Testis (tissue), 3 donors: ENCODE results near the gene SCGB2B2. TPM values are rescaled to one million over a fixed set of nuclear protein-coding genes. Genes with fewer than 3 reads are reported as not detected.

ENCODE experiments used
- DNase-seq: peaks from one replicate; pipeline ENCODE4 v3.0.0-alpha.2; 2019
- H3K27ac ChIP-seq, 2 donors: fragments of 200-600 bp; sonication (generic); one replicate each; pipeline ENCODE4 v1.5.1; 2019
- H3K27me3 ChIP-seq: fragments of 200-600 bp; sonication (generic); one replicate; pipeline ENCODE4 v1.5.1; 2019
- H3K36me3 ChIP-seq: fragments of 200-600 bp; sonication (generic); one replicate; pipeline ENCODE4 v1.5.1; 2017; ENCODE audit warnings: low read depth; ENCODE audit errors: missing control alignments
- H3K4me1 ChIP-seq: fragments of 200-600 bp; sonication (generic); one replicate; pipeline ENCODE4 v1.5.1; 2019
- H3K4me3 ChIP-seq, 2 donors: fragments of 200-600 bp; sonication (generic); one replicate each; pipeline ENCODE4 v1.5.1; 2017 to 2019
- H3K9me3 ChIP-seq: fragments of 200-600 bp; sonication (generic); one replicate; pipeline ENCODE4 v1.5.1; 2017
- POLR2A ChIP-seq: fragments of 450-650 bp; IDR thresholded peaks from one replicate; pipeline ENCODE4 v1.6.1; 2017; ENCODE audit warnings: antibody characterized with exemption, mild to moderate bottlenecking, moderate library complexity
- WGBS, 2 donors: methylation state at CpG; one replicate each; pipeline ENCODE4 v1.1.5; 2018; 5-methylcytosine and 5-hydroxymethylcytosine counted together
- intact Hi-C: fragments of 100-400 bp; cut with DNase I; formaldehyde crosslinking; loops from one replicate; pipeline ENCODE4 v1.15.1; 2023; ENCODE audit warnings: low total_unique reads
- polyA plus RNA-seq: library from polyadenylated mRNA; stranded (reverse); fragments of 350-450 nt; fragmentation: Illumina TruSeq; extraction: RNeasy Lipid Tissue Mini Kit (QIAGEN cat#74804); gene quantifications from one replicate; pipeline ENCODE4 v1.2.3, GENCODE V29; 2014; ENCODE audit warnings: low read depth, low replicate concordance; ENCODE audit not compliant: insufficient read depth
- total RNA-seq, 2 donors: library from RNA; depleted of rRNA; stranded (reverse); fragments of >200 nt; gene quantifications; one replicate each; pipeline ENCODE4 v1.2.3, GENCODE V29; 2016
- TF ChIP-seq, protein P1 (sequence below), 3 experiments: fragments of 450-650 bp in 2 of 3; fragments of 200-600 bp in 1 of 3; sonication (generic) in 1 of 3; IDR thresholded peaks; one replicate each; pipeline ENCODE4 v1.5.1; 2016 to 2019; ENCODE audit warnings: antibody characterized with exemption in 3 of 3, mild to moderate bottlenecking in 2 of 3, moderate library complexity in 1 of 3

SCGB2B2 gene
- total and polyA plus RNA-seq, 3 donors from 2014 or later = 1.5 to 4.4 (median 3.3) TPM

DNA sequence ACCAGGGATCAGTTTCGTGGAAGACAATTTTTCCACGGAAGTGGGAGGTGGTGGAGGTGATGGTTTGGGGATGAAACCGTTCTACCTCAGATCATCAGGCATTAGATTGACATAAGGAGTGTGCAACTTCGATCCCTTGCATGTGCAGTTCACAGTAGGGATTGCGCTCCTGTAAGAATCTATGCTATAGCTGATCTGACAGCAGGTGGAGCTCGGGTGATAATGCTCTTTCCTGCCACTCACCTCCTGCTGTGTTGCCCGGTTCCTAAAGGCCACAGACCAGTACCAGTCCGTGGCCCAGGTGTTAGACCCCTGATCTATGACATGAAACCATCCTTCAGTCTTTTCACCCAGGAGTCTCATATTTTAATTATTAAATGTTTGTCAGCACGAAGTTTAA, 4.5 kb upstream of the SCGB2B2 start:
- Histone ChIP-seq H3K9me3 (no peaks in the 10 kb centered on the region), H3K36me3 (no peaks in the 10 kb centered on the region), H3K27me3 (no peaks in the 10 kb centered on the region), H3K4me3 (no peak overlapping the region), H3K4me1 (no peaks in the 10 kb centered on the region), H3K27ac (no peak overlapping the region)
- DNase-seq = no peak
- 95 to 97% methylated on average over 9 of the region's 9 CpGs for WGBS, 2 donors
- TF ChIP-seq, protein P1, sequence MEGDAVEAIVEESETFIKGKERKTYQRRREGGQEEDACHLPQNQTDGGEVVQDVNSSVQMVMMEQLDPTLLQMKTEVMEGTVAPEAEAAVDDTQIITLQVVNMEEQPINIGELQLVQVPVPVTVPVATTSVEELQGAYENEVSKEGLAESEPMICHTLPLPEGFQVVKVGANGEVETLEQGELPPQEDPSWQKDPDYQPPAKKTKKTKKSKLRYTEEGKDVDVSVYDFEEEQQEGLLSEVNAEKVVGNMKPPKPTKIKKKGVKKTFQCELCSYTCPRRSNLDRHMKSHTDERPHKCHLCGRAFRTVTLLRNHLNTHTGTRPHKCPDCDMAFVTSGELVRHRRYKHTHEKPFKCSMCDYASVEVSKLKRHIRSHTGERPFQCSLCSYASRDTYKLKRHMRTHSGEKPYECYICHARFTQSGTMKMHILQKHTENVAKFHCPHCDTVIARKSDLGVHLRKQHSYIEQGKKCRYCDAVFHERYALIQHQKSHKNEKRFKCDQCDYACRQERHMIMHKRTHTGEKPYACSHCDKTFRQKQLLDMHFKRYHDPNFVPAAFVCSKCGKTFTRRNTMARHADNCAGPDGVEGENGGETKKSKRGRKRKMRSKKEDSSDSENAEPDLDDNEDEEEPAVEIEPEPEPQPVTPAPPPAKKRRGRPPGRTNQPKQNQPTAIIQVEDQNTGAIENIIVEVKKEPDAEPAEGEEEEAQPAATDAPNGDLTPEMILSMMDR (IDR thresholded peaks at IDR 0.05) = no peak
- no peak for TF ChIP-seq POLR2A
- intact Hi-C loops = no loop called here

- H3K9me3 ChIP-seq = no peaks in the 10 kb centered on the region
- H3K4me1 ChIP-seq = no peaks in the 10 kb centered on the region
- no peaks in the 10 kb centered on the region for H3K36me3 ChIP-seq
- intact Hi-C loops = loop anchor here (5.0 kb wide), 1 partner anchor 54 kb away; the partner anchor contains the start of gene ZNF181
- no peaks in the 10 kb centered on the region for H3K27me3 ChIP-seq
- 31 to 48% methylated on average over 10 of the region's 10 CpGs for WGBS, 2 donors
- no peak for TF ChIP-seq POLR2A
- TF ChIP-seq, protein P1 (IDR thresholded peaks at IDR 0.05) = no peak
- DNase-seq = no peak
- peak overlapping the region; percentile 78 to 83 for H3K4me3 ChIP-seq
- peak overlapping the region in 1 of 2 donors; percentile 95 for H3K27ac ChIP-seq
Measured at GRCh38 chr19:34678421-34678820, 1.5 kb upstream of the SCGB2B2 start.

DNA sequence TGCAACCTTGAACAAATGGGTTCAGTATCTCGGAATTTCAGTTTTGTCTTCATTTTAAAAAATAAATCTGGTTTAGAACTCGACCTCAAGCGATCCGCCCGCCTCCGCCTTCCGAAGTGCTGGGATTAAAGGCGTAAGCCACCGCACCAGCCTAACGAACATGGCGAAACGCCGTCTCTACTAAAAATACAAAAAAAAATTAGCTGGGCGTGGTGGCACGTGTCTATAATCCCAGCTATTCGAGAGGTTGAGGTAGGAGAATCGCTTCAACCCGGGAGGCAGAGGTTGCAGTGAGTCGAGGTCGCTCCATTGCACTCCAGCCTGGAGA, 1.1 kb upstream of the SCGB2B2 start:
- Histone ChIP-seq H3K4me1 (no peaks in the 10 kb centered on the region), H3K9me3 (no peaks in the 10 kb centered on the region), H3K4me3 (peak overlapping the region; percentile 78 to 83), H3K27ac (peak overlapping the region; percentile 94 to 95), H3K36me3 (no peaks in the 10 kb centered on the region), H3K27me3 (no peaks in the 10 kb centered on the region)
- DNase-seq = no peak
- no peak for TF ChIP-seq POLR2A
- TF ChIP-seq, protein P1 (IDR thresholded peaks at IDR 0.05) = no peak
- 2 to 3% methylated on average over 20 of the region's 20 CpGs for WGBS, 2 donors
- intact Hi-C loops = loop anchor here (5.0 kb wide), 1 partner anchor 54 kb away; the partner anchor contains the start of gene ZNF181

DNA sequence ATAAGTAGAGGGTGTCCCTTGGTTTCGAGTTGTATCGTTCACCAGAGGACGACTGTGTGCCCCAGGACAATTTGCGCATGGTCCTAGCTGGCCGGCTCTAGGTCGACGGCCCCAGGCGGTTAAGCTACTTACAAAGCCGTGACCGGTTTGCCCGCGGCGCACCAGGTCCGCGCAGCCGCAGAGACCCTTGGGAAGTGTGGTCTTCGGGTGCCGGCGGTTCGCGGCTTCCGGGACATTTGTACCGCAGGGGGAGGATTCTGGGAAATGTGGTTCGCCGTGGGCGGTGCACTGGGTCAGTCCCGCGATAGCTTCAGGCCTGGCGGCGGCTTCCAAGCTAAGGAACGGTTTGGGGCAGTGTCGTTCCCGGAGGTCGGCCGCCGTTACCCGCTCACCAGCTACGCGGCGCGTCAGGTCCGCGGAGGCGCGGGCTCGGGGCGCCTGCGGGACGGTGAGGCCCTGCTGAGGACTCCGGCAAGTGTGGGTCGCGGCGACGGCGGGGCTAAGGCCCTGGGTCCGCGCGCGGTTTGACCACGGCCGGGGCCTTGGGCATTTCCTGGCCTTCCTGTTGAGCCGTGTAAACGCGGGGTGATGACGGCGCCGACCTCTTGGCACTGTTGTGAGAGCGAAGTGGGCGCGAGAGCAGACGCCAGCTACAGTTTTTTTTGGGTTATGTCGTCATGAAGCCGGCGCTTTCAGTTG, 576 bp upstream of the SCGB2B2 start, which contains the start of gene ZNF302:
Gene ZNF302, plus strand, starts transcription at position 293 of the 699 bp plus-strand sequence. CDS start 1,127 bp downstream, outside the sequence.
- H3K27ac ChIP-seq = peak within 1 kb of the TSS; percentile 94 to 95
- TF ChIP-seq, protein P1 (IDR thresholded peaks at IDR 0.05) = no peak
- no peak for TF ChIP-seq POLR2A
- H3K27me3 ChIP-seq = no peaks in the 10 kb centered on the region
- peak within 1 kb of the TSS; percentile 78 to 83 for H3K4me3 ChIP-seq
- DNase-seq = peak; percentile 99
- no peaks in the 10 kb centered on the region for H3K9me3 ChIP-seq
- intact Hi-C loops = loop anchor here (5.0 kb wide), 1 partner anchor 55 kb away; the partner anchor contains the start of gene ZNF181
- no peaks in the 10 kb centered on the region for H3K36me3 ChIP-seq
- WGBS, 2 donors = 0% methylated on average over 19 to 68 of the region's 74 CpGs
- H3K4me1 ChIP-seq = no peaks in the 10 kb centered on the region
